GM19035 (cell line): ENCODE results near the gene SUPT20HL2.
"Not testable (repeated sequence)": the region's sequence is repeated elsewhere in the genome, so short reads cannot be mapped to it uniquely, and the experiment has no call there.

Source experiments
- ATAC-seq: cut with Tn5 transposase; IDR thresholded peaks from one replicate; pipeline ENCODE4 v1.9.1; 2021; ENCODE audit not compliant: unreplicated experiment

The SUPT20HL2 gene

GRCh38 chrX:24309580-24310374 lies 4.1 kb downstream of the SUPT20HL2 start:
- ATAC-seq, result not testable (repeated sequence)

GRCh38 chrX:24308803-24309202 lies 5.1 kb downstream of the SUPT20HL2 start:
- not testable (repeated sequence) for ATAC-seq

GRCh38 chrX:24306440-24306839 lies 7.4 kb downstream of the SUPT20HL2 start:
- ATAC-seq, result no peak

- no peak for ATAC-seq
These were observed 8.0 kb downstream of the SUPT20HL2 start for GRCh38 chrX:24305905-24306304.

DNA sequence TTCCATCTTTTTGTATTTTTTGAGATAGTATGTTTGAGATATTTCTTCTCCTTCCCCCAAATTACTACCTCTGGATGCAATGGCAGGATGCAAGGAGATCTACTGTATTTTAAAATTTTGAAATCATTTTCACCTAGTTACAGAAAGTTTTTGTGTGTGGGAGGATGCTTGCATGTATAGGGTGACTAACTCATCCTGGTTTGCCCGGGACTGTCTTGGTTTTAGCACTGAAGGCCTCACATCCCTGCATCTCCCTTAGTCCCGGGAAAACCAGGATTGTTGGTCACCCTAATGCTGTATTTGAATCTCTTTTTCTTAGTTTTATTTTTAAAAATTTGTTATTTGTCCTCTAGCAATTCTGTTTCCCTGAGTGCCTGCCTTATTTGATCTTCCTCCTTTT lies 12.1 kb downstream of the SUPT20HL2 start:
- ATAC-seq, result no peak

- ATAC-seq, result no peak
These were observed 12.8 kb downstream of the SUPT20HL2 start for GRCh38 chrX:24301060-24301459.

- no peak for ATAC-seq
These were observed 15.7 kb downstream of the SUPT20HL2 start for GRCh38 chrX:24298191-24298590.

DNA sequence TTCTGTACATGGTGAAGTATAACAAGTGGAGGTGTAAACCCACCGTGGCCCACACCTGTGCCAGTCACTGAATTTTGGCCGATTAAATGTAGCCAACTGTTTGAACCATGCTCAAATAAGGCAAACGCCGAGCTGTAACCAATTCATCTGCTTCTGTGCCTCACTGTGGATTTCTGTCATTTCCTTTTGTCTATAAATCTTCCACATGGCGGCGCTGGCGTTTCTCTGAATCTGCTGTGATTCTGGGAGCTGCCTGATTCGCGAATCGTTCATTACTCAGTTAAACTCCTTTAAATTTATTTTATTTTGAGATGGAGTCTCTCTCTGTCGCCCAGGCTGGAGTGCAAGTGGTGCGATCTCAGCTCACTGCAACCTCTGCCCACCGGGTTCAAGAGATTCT lies 19.2 kb downstream of the SUPT20HL2 start:
- ATAC-seq, result no peak

DNA sequence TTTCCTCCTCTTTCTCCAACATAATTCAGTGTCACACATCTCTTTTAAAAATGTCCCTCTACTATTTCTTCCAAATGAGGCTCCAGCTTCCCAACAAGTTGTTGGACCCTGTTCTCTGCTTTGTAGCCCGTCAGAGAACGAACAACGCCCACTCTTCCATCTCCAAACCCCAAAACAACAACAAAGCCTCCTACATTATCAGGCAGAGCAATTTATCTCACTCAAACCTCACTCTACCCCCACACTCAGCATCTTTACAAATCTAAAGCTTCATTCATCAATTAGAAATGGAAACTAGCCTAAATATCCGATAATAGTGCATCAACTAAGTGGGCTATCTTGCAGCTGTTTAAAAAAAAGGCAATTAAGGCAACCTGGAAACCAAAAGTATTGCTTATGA lies 20.5 kb downstream of the SUPT20HL2 start:
- ATAC-seq, result no peak

DNA sequence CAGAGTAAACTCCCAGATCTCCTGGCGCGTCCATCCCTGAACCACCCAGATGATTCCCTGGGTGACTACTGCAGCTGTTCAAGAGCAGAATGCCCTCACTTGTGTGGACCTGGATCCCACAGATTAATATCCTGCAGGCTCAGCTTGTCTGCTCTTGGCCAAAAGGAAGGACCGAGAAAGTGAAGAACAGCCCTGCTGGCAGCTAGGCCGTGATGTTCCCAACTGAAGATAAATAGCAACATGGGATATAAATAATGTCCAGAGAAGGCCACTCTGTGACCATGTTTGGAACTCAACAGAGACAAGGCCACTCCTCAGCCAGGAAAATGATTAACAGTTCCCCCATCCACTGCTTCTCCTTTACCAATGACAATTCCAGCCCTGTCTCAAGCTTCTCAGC lies 21.5 kb downstream of the SUPT20HL2 start:
- no peak for ATAC-seq

- no peak for ATAC-seq
These were observed 28.8 kb downstream of the SUPT20HL2 start for GRCh38 chrX:24285082-24285481.

DNA sequence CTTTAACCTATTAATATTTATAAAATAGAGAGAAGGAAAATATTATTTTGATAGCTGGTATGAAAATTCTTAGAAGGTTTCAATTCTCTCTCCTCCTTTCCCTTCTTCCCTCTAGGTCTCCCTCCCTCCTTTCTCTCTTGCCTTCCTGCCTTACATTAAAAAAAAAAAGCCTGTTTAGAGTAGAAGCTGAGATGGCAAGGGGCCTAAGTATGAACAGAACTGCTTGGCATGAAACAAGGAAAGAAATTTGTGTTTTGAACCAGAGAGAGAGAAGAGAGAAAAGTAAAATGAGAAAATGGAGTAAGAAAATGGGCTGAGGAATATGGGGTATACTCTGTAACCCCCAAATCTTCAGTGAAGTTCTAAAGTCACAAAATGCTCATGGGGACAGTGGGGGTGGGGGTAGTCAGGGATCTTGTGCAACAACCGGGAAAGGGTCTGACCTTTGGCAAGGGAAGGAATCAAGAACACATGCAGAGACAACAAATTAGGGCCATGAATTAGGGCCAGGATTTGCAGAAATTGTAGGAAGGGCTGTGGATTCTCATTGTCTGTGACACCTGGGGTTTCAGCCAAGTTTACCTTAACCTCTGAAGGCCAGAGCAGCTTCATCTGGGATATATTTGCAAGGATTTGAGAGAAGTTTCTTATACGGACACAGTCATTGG lies 30.6 kb downstream of the SUPT20HL2 start:
- no peak for ATAC-seq

GRCh38 chrX:24282381-24283126 lies 31.3 kb downstream of the SUPT20HL2 start:
- no peak for ATAC-seq

- no peak for ATAC-seq
These were observed 36.5 kb downstream of the SUPT20HL2 start for GRCh38 chrX:24277405-24277804.

DNA sequence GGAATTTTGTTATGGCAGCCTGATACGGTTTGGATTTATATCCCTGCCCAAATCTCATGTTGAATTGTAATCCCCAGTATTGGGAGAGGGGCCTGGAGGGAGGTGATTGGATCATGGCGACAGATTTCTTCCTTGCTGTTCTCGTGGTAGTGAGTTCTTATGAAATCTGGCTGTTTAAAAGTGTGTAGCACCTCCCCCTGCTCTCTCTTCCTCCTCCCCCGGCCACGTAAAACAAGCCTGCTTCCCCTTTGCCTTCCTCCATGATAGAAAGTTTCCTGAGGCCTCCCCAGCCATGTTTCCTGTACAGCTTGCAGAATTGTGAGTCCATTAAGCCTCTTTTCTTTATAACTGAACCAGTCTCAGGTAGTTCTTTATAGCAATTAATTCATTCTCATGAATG lies 37.9 kb downstream of the SUPT20HL2 start:
- ATAC-seq, result no peak

DNA sequence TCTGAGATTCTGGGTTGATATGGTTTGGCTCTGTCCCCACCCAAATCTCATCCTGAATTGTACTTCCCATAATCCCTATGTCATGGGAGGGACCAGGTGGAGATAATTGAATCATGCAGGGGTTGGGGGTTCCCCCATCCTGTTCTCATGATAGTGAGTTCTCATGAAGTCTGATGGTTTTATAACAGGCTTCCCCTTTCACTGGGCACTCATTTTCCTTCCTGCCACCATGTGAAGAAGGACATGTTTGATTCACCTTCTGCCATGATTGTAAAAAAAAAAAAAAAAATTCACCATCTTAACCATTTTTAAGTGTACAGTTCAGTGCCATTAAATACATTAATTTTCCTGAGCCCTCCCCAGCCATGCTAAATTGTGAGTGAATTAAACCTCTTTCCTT lies 42.6 kb downstream of the SUPT20HL2 start:
- ATAC-seq, result no peak

GRCh38 chrX:24268786-24269185 lies 45.1 kb downstream of the SUPT20HL2 start:
- ATAC-seq, result no peak

- ATAC-seq, result no peak
These were observed 46.9 kb downstream of the SUPT20HL2 start for GRCh38 chrX:24266996-24267395.

- ATAC-seq, result no peak
These were observed 49.5 kb downstream of the SUPT20HL2 start for GRCh38 chrX:24264383-24264782.

GRCh38 chrX:24262309-24262708 lies 51.6 kb downstream of the SUPT20HL2 start:
- ATAC-seq, result no peak
